Stimulated activated CD4-positive, alpha-beta T cell treated with anti-CD3 and anti-CD28 coated beads, Interleukin-1b, Interleukin-23, amount 100 ng/mL, for 48 hours (primary cell): ENCODE results near the gene SLC13A4.
"Not testable (repeated sequence)": the region's sequence is repeated elsewhere in the genome, so short reads cannot be mapped to it uniquely, and the experiment has no call there.

Experiments used
- DNase-seq: peaks from one replicate; pipeline ENCODE4 v3.0.0-alpha.2; 2020

The SLC13A4 gene

GRCh38 chr7:135728136-135728669 is at the start of gene SLC13A4:
Gene SLC13A4 (minus strand): TSS chr7:135728186. CDS start chr7:135727496, 690 bp downstream.
- no peak for DNase-seq

DNA sequence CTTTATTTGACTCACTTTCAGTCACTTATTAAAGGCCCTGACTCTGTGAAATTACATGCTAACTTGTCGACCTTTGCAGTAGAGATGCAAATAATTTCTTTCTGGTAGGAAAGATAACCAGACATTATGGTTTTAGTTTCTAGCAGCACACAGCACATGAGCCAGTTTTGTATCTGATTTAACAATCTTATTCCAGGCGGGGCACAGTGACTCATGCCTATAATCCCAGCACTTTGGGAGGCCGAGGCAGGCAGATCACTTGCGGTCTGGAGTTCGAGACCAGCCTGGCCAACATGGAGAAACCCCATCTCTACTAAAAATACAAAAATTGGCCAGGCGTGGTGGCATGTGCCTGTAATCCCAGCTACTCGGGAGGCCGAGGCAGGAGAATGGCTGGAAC is 47.9 kb upstream of the SLC13A4 start:
- not testable (repeated sequence) for DNase-seq

DNA sequence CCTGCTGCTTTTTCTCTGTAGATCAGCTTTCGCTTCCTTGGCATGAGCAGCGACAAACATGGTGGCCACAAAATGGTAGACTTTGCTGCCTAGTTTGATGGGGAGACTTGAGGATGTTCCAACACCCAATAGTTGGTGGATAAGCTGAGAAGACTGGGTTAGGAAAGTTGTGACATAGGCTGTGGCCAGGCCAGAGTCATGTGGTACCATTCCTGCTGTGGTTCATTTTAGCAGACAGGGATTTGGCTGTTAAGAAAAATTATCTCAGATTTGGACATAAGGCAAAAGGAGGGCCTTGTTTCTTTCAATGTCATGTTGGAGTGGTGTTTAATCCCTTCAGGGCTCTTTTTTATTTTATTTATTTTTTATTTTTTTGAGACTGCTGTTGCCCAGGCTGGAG is 47.2 kb upstream of the SLC13A4 start:
- no peak for DNase-seq

GRCh38 chr7:135774284-135774683 is 46.3 kb upstream of the SLC13A4 start:
- DNase-seq = no peak

- no peak for DNase-seq
Measured at GRCh38 chr7:135773464-135773863, 45.5 kb upstream of the SLC13A4 start.

DNA sequence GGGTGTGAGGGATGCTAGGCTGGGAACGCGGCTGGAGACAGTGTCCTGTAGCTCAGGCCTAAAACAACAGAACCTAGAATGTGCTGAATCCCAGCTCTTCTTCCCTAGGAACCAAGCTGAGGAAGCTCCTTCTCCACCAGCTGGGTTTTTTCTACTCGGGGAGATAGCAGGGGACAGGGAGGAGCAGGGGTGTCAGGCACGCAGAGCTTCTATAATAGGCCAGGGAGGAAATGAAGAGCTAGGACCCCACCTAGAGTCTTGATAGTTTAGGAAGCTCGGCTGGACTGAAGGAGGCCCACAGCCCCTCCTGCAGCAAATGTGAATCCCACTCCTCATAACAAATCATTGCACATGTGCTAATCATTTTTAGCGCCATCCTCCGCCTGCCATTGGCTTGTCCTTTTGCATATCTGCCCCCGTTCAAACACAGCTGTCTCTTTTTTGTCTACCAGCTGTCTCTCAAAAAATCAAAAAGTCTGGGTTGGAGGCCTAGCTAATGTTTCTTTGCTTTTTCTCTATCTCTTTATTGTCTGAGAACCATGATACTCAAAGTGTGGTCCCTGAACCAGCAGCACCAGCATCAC is 44.7 kb upstream of the SLC13A4 start:
- DNase-seq = no peak

- DNase-seq = no peak
Measured at GRCh38 chr7:135771961-135772638, 44.1 kb upstream of the SLC13A4 start.

DNA sequence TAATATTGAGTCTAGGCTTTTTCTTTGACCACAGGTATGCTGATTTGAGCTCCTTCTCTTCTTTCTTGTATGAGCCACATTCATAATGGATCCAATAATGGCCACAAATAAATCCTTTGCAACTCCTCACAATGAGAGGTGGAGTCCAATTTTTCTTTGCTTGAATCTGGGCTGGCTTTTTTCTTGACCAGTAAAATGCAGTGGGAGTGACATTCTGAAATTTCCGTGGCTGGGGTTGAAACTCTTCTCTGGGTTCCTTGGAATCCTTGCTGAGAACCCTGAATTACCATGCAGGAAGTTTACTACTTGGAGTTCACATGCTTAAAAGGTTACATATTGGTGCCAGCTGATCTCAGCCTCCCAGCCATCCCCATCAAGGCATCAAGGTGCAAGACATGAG is 43.1 kb upstream of the SLC13A4 start:
- DNase-seq = no peak

- no peak for DNase-seq
Measured at GRCh38 chr7:135770139-135770710, 42.2 kb upstream of the SLC13A4 start.

- no peak for DNase-seq
Measured at GRCh38 chr7:135769005-135769802, 41.2 kb upstream of the SLC13A4 start.

DNA sequence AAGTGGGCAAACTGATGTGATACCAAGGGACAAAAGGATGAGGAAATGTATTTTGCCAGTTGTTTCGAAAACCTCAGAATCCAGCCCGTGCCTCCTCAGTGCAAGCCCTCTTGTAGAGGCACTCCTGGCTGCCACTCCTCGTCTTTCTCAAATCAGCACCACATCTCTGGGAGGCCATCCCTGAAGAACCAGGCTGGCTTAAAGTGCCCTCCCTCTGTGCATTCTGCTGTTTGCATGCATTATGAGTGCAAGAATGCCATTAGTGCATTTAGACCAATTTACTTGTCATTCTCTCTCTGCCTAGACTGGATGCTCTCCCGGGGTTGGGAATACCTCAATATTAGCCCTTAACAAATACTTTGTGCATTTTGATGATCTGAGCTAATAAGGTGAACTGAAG is 40.5 kb upstream of the SLC13A4 start:
- no peak for DNase-seq

DNA sequence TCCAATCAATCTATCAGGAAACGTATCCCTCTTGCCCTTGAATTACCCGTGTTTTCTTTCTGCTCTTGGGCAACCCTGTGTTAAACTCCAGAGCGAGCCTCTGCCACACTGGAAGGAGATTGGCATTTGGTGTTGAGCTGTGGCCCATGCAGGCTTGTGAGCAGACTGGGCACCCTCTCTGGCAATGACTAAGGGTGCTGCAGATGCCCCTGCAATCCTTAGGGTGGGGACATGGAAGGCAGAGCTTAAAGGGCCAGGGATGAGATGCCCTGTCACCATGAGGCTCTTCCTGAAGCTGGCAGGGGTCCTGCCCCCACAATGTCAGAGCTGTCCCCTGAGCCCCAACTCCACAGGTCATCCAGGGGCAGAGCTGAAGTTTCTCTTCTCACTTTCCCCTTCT is 40.1 kb upstream of the SLC13A4 start:
- no peak for DNase-seq

DNA sequence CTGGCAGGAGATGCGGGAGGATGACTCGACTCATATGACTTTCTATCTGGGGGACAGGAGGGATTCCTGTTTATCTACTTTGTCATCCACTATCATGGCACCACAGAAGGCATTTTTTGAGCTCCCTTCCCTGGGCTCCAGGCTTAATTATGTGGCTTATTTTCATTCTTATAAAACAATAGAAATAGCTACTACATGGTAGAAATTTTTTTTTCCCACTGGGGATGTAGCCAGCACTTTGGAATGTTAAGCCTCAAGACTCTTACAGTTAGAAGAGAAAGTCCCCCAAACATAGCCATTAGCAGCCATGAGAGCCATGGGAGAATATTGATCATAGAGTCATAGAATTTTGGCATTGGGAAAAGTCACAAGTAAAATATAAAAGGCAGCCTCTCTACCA is 35.3 kb upstream of the SLC13A4 start:
- no peak for DNase-seq

DNA sequence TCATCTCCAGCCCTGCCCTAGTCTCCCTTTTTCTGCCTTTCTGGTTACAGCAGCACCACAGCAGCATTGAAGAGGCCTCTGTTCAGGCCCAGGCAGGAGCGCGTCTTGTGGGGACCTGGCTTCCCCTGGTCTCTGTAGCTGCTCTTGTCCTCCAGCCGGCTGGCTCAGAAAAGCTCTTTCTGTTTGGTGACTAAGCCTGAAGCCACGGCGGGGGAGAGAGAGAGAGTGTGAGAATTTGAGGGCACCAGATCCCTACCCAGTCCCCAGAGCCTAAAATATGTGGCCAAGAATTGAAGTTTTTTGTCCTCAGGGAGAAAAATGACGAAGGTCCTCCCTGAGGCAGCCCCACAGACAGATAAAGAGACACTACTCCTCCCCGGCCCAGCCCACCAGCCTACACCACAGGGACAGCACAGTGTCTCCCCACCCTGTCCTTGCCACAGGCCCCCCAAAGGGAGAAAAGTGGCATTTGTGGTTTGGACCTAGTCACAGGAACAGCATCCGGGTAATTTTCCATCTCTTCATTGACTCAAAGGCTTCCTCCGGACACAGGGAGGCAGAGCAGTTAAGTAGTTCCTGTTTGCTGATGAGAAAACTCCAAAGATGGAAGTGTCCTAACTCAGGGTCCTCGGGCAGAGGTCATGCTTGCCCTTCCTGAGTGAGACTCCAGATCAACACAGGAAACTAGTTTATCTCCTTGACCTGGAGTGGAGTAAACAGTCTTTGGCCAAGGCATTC is 33.9 kb upstream of the SLC13A4 start:
- no peak for DNase-seq

DNA sequence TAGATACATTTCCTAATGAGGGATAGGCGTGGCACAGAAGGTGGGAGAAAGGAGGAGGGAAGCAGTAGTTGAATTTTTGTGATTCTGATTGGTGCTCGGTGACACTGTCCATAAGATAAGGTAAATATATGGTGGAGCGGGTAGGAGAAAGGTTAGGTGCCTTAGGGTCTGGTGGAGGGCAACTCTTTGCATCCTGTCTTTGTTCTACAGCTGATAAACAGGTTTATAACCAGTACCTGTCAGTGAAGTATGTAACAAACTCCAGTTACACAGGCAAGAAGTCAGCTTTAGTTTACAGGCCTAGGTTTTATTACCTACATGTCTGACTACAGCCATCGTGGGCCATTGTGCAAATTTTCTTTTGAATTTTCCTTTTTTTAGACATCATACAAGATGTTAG is 31.5 kb upstream of the SLC13A4 start:
- DNase-seq = no peak

DNA sequence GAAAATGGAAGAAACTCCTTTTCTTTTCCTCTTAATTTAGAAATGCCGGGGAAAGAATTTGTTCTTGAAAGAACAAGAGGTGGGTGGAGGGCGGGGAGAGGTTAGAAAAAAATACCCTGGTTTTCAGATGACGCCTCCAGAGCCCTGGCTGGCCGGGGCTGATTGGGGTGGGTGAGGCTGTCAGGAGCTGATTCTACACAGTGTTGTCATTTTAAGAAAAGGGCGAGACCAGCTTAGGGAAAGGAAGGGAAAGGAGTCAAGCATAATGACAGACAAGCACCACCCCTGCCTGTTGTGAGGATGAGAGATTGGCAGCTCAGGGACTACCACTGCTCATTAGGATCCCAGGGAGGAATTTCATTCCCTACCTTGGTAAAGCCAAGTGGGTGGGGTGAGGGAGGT is 30.5 kb upstream of the SLC13A4 start:
- DNase-seq = no peak

DNA sequence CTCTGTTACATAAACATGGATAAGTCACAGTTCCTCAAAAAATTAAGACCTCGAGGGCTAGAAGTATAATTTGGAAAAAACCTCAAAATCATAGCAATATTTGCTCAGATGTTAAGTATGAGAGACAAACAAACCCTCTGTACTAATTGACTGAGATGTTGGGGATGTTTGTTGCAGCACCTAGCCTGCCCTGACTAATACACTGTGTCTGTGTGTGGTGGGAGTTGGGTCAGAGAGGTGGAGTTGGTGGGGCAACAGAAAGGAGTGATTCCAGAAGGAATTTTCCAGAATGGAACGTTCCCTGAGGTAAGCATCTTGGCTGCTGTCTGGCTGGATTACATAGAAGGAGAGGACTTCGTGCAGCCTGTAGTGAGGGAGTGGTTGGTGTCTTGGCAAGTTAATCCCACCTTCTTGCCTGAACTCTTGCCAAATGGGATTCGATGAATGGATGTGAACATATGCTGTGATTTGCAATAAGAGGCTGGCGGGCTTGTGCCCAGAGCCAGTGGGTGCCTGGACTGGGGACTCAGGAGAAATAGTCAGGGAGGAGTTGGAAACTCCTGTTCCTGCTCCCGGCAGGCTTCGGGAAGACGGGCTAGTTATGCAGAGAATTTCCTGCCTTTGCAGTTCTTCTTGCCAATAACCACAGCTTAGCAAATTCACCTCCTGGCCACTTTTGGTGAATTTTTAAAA is 29.9 kb upstream of the SLC13A4 start:
- DNase-seq = no peak

GRCh38 chr7:135756191-135756590 is 28.2 kb upstream of the SLC13A4 start:
- DNase-seq = no peak

GRCh38 chr7:135755351-135755753 is 27.4 kb upstream of the SLC13A4 start:
- no peak for DNase-seq

DNA sequence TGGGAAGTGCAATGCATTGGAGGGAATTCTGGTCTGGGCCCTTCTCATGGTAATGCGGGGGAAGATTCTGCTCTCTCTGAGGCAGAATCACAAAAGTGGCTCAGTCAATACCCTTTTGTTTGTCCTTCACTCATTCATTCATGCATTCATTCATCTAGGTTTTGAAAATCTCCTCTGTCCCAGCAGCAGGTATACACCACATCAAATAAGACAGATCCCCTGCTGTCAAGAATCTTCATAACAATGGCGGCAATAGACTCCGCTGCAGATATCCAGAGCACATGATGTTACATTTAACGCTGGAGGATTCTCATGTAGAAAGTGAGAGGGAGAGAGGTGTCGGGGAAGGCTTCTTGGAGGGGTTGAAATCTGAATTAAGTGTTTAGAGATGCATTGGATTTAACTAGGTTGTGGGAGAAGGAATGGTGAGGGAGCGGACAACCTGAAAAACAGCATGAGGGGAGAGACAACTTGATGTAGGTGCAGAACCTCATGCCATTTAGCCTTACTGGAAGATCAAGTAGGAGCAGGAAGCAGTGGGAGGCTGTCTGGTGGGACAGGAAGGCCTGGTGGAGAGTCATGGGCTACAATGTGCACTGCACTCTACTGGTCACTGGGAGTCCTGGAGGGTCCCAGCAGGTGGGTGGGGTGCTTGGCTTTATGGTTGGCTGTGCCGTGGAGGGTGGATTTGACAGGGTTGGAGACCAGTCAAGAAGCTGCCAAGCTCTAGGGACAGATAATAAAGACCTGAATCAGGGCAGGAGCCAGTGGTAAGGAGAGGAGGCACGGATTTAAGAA is 25.8 kb upstream of the SLC13A4 start:
- no peak for DNase-seq

DNA sequence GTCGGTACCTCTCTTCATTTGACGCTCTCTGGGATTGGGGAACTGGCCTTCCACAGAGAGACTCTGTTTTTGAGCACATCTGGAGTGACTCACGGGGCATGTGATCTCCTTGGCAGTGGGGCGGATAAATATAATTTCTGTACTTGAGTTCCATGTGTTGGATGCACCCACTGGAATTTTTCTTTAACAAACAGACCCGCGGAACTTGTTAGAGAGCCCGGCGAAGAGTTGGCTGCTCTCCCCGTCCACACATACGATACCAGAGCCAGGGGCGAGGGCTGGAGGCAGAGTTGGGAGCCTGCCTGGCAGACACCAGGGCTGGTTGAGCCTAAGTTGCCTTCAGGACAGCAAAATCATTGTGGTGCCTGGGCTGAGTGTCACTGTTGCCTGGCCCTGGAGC is 20.8 kb upstream of the SLC13A4 start, which contains the start of gene FAM180A:
FAM180A (minus strand) TSS at position 44 of the 400 bp plus-strand sequence. CDS start 233 bp downstream, outside the sequence.
- DNase-seq = no peak
